ENCODE measurements around the gene ZNF611.

DNA sequence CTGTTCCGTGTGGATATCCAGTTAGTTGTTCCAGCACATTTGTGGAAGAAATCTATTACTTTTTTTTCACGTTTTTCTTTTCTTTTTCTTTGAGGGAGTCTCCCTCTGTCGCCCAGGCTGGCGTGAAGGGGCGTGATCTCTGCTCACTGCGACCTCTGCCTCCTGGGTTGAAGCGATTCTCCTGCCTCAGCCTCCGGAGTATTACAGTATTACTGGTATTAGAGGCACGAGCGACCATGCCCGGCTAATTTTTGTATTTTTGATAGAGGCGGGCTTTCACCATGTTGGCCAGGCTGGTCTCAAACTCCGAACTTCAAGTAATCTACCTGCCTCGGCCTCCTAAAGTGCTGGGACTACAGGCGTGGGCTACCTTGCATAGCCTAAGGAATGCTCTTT lies 43.6 kb downstream of the ZNF611 start:
- TF ChIP-seq POLR2A (IDR thresholded peaks at IDR 0.05; ENCODE audit: low read depth, low read length) (no peak), POLR2AphosphoS5 (IDR thresholded peaks at IDR 0.05; ENCODE audit: low read depth, low read length) (no peak), TAF1 (IDR thresholded peaks at IDR 0.05; ENCODE audit: borderline replicate concordance, low read depth, low read length) (no peak)

Measured in GM12892 (cell line).